Keratinocyte (primary cell): ENCODE results near the gene INSC.
A peak's percentile ranks its signal among the peaks of the same experiment; 100 is the strongest.

Experiments used
- CTCF ChIP-seq, 3 experiments: IDR thresholded peaks in 1 of 3; conservative IDR thresholded peaks in 1 of 3; optimal IDR thresholded peaks in 1 of 3; 2 replicates in 2 of 3; 3 replicates in 1 of 3; pipeline versions ENCODE3 to v1.5.1; 2011; ENCODE audit warnings: low read length in 3 of 3, mild to moderate bottlenecking in 3 of 3, moderate library complexity in 2 of 3, control low read depth in 1 of 3, inconsistent platforms in 1 of 3; ENCODE audit not compliant: insufficient read depth in 2 of 3; ENCODE audit errors: extremely low read depth in 1 of 3
- EZH2 ChIP-seq: IDR thresholded peaks from one replicate; pipeline ENCODE4 v1.6.1; 2012; ENCODE audit warnings: inconsistent platforms, mild to moderate bottlenecking, low read length, moderate library complexity

- TF ChIP-seq CTCF (optimal IDR thresholded peaks at IDR 0.05 in 1 of 3, IDR thresholded peaks at IDR 0.05 in 1 of 3, conservative IDR thresholded peaks at IDR 0.05 in 1 of 3; ENCODE audit: extremely low read depth in 1 of 3, insufficient read depth in 2 of 3, low read length in 3 of 3) (peak in 2 of 3 experiments; percentile 5 to 12), EZH2 (no peak)
Observed at GRCh38 chr11:15192005-15192556, 77.4 kb downstream of the INSC start.
